WTC11 (cell line): ENCODE measurements around the gene CCDC136. TPM values are rescaled to one million over a fixed set of nuclear protein-coding genes. Genes with fewer than 3 reads are reported as not detected.

ENCODE experiments used
- ATAC-seq: fragments of 200-7000 bp; cut with Tn5 transposase; 2 replicates; pipeline ENCODE4 v1.10.0; 2021; ENCODE audit warnings: mild to moderate bottlenecking, moderate library complexity
- CTCF ChIA-PET: fragments of 300-600 bp; sonication (Branson Sonifier 250); formaldehyde crosslinking; loops from one replicate; lab custom pipeline; 2021; ENCODE audit warnings: antibody characterized with exemption; lab: Charles Lee
- POLR2A ChIA-PET: fragments of 350-600 bp; sonication (Branson Sonifier 250); formaldehyde crosslinking; loops from one replicate; lab custom pipeline; 2021; ENCODE audit warnings: antibody characterized with exemption; lab: Charles Lee
- DNase-seq: peaks from one replicate; pipeline ENCODE4 v3.0.0; 2021; ENCODE audit warnings: low spot score
- H3K27ac Mint-ChIP-seq: 2 replicates; pipeline ENCODE4 v1.8.0; 2021; ENCODE audit warnings: mixed read lengths
- H3K27me3 Mint-ChIP-seq: 2 replicates; pipeline ENCODE4 v1.8.0; 2021; ENCODE audit warnings: low read depth, mild to moderate bottlenecking, moderate library complexity, mixed read lengths
- H3K36me3 Mint-ChIP-seq: 2 replicates; pipeline ENCODE4 v1.8.0; 2021; ENCODE audit warnings: mixed read lengths
- H3K4me1 Mint-ChIP-seq: 2 replicates; pipeline ENCODE4 v1.8.0; 2022; ENCODE audit warnings: mixed read lengths
- H3K4me3 Mint-ChIP-seq: 2 replicates; pipeline ENCODE4 v1.8.0; 2021; ENCODE audit warnings: mild to moderate bottlenecking, moderate library complexity, mixed read lengths
- H3K9me3 Mint-ChIP-seq: 2 replicates; pipeline ENCODE4 v1.8.0; 2021; ENCODE audit warnings: mixed read lengths
- ELF4 ChIP-seq: sonication (generic); formaldehyde crosslinking; IDR thresholded peaks from 2 replicates; pipeline ENCODE4 v1.8.1; 2022; ENCODE audit warnings: low read depth, mild to moderate bottlenecking, moderate library complexity, missing genetic modification reagents
- ESRRA ChIP-seq: sonication (generic); formaldehyde crosslinking; IDR thresholded peaks from 2 replicates; pipeline ENCODE4 v1.8.1; 2022; ENCODE audit warnings: mild to moderate bottlenecking, missing genetic modification reagents, borderline replicate concordance
- GABPB1 ChIP-seq: sonication (generic); formaldehyde crosslinking; IDR thresholded peaks from 2 replicates; pipeline ENCODE4 v1.8.1; 2023; ENCODE audit warnings: mild to moderate bottlenecking, missing genetic modification reagents
- GRHL2 ChIP-seq: fragments of 250-450 bp; sonication (Bioruptor Pico); IDR thresholded peaks from 2 replicates; pipeline ENCODE4 v1.8.0; 2022; ENCODE audit warnings: mild to moderate bottlenecking, moderate library complexity; ENCODE audit not compliant: insufficient replicate concordance, severe bottlenecking
- MXD4 ChIP-seq: fragments of 250-450 bp; sonication (Bioruptor Pico); IDR thresholded peaks from 2 replicates; pipeline ENCODE4 v1.8.0; 2021; ENCODE audit warnings: mild to moderate bottlenecking, moderate library complexity, borderline replicate concordance
- MYBL2 ChIP-seq: sonication (generic); formaldehyde crosslinking; IDR thresholded peaks from 2 replicates; pipeline ENCODE4 v1.8.1; 2023; ENCODE audit warnings: mild to moderate bottlenecking, moderate library complexity, missing genetic modification reagents
- NFYB ChIP-seq: sonication (generic); formaldehyde crosslinking; conservative IDR thresholded peaks from 2 replicates; pipeline ENCODE4 v1.8.0; 2022; ENCODE audit warnings: low read depth, missing genetic modification reagents
- PRRX2 ChIP-seq: fragments of 250-450 bp; sonication (Bioruptor Pico); IDR thresholded peaks from 2 replicates; pipeline ENCODE4 v1.8.0; 2021; ENCODE audit warnings: mild to moderate bottlenecking
- TEAD1 ChIP-seq: sonication (generic); formaldehyde crosslinking; IDR thresholded peaks from 2 replicates; pipeline ENCODE4 v1.8.0; 2022; ENCODE audit warnings: mild to moderate bottlenecking, missing genetic modification reagents
- USF2 ChIP-seq: sonication (generic); formaldehyde crosslinking; IDR thresholded peaks from 2 replicates; pipeline ENCODE4 v1.8.1; 2023; ENCODE audit warnings: mild to moderate bottlenecking, missing genetic modification reagents, moderate library complexity
- ZNF121 ChIP-seq: sonication (generic); formaldehyde crosslinking; IDR thresholded peaks from 2 replicates; pipeline ENCODE4 v1.8.0; 2023; ENCODE audit warnings: missing genetic modification reagents
- ZNF232 ChIP-seq: sonication (generic); formaldehyde crosslinking; IDR thresholded peaks from 2 replicates; pipeline ENCODE4 v1.8.0; 2022; ENCODE audit warnings: mild to moderate bottlenecking, missing genetic modification reagents
- total RNA-seq: library from RNA; stranded (reverse); gene quantifications from 3 replicates; pipeline ENCODE4 v1.2.3, GENCODE V29; 2021
- TF ChIP-seq, protein P1 (sequence below): sonication (generic); formaldehyde crosslinking; IDR thresholded peaks from 2 replicates; pipeline ENCODE4 v1.8.1; 2023; ENCODE audit warnings: mild to moderate bottlenecking, missing genetic modification reagents, borderline replicate concordance
- TF ChIP-seq, protein P2 (sequence below): fragments of 250-450 bp; sonication (Bioruptor Pico); conservative IDR thresholded peaks from 2 replicates; pipeline ENCODE4 v1.9.0; 2021; ENCODE audit warnings: mild to moderate bottlenecking

Gene CCDC136
- total RNA-seq, 1 experiment from 2014 or later, result 51.0 TPM

DNA sequence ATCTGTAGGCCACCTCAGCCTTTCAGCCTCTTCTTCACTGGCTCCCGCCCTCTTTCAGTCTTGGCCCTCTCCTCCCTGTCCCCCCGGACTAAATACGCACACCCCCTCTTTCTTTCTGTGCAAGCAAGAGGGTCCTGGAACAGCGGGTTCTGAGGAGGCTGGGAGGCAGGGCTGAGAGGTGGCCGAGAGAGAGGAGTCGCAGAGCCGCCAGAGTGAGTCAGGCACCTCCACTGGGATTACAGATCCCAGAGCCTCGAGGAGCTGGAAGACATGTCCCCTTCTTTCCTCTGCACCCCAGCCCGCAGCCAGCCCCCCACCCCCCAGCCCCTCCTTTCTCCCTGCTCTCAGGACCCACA lies 182 bp downstream of the CCDC136 start:
- TF ChIP-seq PRRX2 (CRISPR knock-in tag), result no peak
- no peak for TF ChIP-seq GABPB1
- TF ChIP-seq ESRRA (CRISPR knock-in tag), result no peak
- TF ChIP-seq, all 79 proteins: peak for 0
- Mint-ChIP-seq H3K27ac (no peak overlapping the region), H3K36me3 (peaks cover 23% of the 10 kb centered on the region), H3K27me3 (peaks cover 15% of the 10 kb centered on the region), H3K4me3 (peak overlapping the region; percentile 89), H3K4me1 (peaks cover 32% of the 10 kb centered on the region), H3K9me3 (no peaks in the 10 kb centered on the region)
- POLR2A ChIA-PET, result interaction anchor here (1.2 kb wide), 2 partner anchors 13 to 41 kb away, joined by 3 read pairs; no protein-coding TSS in a partner anchor
- DNase-seq (peak; percentile 31), ATAC-seq (peak; percentile 14)
- CTCF ChIA-PET, result interaction anchor here (0.6 to 1.3 kb wide), 5 partner anchors 20 to 126 kb away, joined by 3 to 6 read pairs (median 4); no protein-coding TSS in a partner anchor

DNA sequence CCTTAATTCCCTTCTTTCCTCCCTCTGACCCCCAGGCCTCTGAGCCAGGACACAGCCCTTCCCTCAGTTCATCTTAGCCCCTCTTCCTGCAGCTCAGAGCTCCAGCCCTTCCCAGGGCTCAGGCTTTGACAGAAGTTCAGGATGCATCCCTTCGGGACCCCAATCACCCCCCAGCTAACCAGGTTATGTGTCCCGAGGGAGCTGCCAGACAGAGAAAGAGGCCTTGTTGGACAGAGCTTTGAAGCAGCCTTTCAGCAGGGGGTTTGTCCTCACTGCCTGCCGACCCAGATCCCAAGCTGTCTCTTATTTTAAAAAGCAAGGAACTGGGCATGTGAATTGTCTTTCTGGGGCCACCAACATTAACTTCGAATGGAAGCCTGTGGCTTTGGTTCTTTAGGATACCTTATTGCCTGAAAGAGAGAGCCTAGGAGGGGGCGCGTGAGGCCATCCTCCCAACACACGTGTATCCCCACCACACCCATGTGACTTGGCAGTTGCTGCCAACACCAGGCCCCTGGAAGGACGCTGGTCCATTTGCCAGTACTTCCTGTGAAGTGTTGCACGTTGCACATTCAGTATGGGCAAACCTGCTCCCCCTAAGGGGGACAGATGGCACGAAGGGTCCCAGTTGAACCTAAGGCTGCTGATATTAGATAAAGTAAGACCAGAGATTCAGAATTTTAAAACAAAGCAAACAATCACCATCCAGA lies 858 bp downstream of the CCDC136 start:
- H3K4me3 Mint-ChIP-seq, result peak overlapping the region; percentile 89
- H3K36me3 Mint-ChIP-seq, result peaks cover 30% of the 10 kb centered on the region
- no peak for DNase-seq

GRCh38 chr7:128793181-128793547 lies 1.4 kb downstream of the CCDC136 start:
- peaks cover 37% of the 10 kb centered on the region for H3K4me1 Mint-ChIP-seq
- H3K36me3 Mint-ChIP-seq, result peaks cover 31% of the 10 kb centered on the region
- ATAC-seq (no peak), DNase-seq (no peak)
- peaks cover 15% of the 10 kb centered on the region for H3K27me3 Mint-ChIP-seq
- TF ChIP-seq MYBL2 (CRISPR knock-in tag) (no peak), ZNF232 (CRISPR knock-in tag) (no peak)
- H3K4me3 Mint-ChIP-seq, result no peak overlapping the region
- no peak overlapping the region for H3K27ac Mint-ChIP-seq
- peaks cover 3% of the 10 kb centered on the region; the same call in 1 of the 2 replicates for H3K9me3 Mint-ChIP-seq
- ChIA-PET CTCF (interaction anchor here (0.9 to 1.6 kb wide), 3 partner anchors 38 to 90 kb away, joined by 3 to 6 read pairs (median 3); no protein-coding TSS in a partner anchor), POLR2A (interaction anchor here (0.7 to 1.2 kb wide), 2 partner anchors 11 to 40 kb away, joined by 3 read pairs; no protein-coding TSS in a partner anchor)

More for the DNA sequence above, 858 bp downstream of the CCDC136 start:
- ATAC-seq, result no peak
- no peak for TF ChIP-seq GRHL2 (CRISPR knock-in tag)
- TF ChIP-seq, protein P1, sequence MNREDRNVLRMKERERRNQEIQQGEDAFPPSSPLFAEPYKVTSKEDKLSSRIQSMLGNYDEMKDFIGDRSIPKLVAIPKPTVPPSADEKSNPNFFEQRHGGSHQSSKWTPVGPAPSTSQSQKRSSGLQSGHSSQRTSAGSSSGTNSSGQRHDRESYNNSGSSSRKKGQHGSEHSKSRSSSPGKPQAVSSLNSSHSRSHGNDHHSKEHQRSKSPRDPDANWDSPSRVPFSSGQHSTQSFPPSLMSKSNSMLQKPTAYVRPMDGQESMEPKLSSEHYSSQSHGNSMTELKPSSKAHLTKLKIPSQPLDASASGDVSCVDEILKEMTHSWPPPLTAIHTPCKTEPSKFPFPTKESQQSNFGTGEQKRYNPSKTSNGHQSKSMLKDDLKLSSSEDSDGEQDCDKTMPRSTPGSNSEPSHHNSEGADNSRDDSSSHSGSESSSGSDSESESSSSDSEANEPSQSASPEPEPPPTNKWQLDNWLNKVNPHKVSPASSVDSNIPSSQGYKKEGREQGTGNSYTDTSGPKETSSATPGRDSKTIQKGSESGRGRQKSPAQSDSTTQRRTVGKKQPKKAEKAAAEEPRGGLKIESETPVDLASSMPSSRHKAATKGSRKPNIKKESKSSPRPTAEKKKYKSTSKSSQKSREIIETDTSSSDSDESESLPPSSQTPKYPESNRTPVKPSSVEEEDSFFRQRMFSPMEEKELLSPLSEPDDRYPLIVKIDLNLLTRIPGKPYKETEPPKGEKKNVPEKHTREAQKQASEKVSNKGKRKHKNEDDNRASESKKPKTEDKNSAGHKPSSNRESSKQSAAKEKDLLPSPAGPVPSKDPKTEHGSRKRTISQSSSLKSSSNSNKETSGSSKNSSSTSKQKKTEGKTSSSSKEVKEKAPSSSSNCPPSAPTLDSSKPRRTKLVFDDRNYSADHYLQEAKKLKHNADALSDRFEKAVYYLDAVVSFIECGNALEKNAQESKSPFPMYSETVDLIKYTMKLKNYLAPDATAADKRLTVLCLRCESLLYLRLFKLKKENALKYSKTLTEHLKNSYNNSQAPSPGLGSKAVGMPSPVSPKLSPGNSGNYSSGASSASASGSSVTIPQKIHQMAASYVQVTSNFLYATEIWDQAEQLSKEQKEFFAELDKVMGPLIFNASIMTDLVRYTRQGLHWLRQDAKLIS (CRISPR knock-in tag), result no peak
- no peak for TF ChIP-seq NFYB
- TF ChIP-seq, protein P2, sequence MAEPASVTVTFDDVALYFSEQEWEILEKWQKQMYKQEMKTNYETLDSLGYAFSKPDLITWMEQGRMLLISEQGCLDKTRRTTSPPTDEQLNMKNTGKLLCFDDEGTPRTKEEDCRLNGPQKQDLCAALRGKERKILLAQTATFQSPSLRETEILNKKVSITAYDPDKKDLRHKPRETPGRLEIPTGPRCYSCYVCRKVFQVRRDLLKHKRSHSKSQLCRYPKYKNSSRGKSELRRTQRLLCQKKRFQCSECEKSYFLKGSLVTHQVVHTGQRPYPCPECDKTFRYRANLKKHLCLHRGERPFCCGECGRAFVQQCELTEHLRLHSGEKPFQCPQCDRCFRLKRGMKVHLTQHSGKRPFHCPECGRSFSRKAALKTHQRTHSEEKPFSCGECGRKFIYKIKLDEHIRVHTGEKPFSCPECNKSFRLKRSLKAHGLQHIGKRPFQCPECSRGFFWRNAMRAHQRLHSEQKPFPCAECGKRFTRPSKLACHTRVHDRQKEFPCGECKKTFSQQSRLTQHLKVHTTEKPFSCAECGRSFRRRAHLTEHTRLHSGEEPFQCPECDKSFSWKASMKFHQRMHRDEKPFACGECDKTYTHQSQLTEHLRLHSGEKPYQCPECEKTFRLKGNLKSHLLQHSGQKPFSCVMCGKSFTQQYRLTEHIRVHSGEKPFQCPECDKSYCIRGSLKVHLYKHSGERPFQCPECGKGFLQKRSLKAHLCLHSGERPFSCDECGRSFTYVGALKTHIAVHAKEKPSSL (CRISPR knock-in tag), result no peak
- no peak for TF ChIP-seq ELF4 (CRISPR knock-in tag)
- TF ChIP-seq TEAD1, result no peak
- no peak for TF ChIP-seq MXD4 (CRISPR knock-in tag)
- no peak for TF ChIP-seq ZNF121 (CRISPR knock-in tag)
- no peak for TF ChIP-seq USF2 (CRISPR knock-in tag)
- Mint-ChIP-seq H3K9me3 (peaks cover 3% of the 10 kb centered on the region; the same call in 1 of the 2 replicates), H3K27me3 (peaks cover 15% of the 10 kb centered on the region), H3K4me1 (peaks cover 37% of the 10 kb centered on the region), H3K27ac (peak overlapping the region; percentile 47; the same call in 1 of the 2 replicates)
- ChIA-PET CTCF (interaction anchor here (0.6 to 1.3 kb wide), 5 partner anchors 19 to 126 kb away, joined by 3 to 6 read pairs (median 4); no protein-coding TSS in a partner anchor), POLR2A (interaction anchor here (0.7 to 1.2 kb wide), 3 partner anchors 12 to 41 kb away, joined by 3 read pairs; no protein-coding TSS in a partner anchor)
